ENCODE results near the gene GNPDA1.

DNA sequence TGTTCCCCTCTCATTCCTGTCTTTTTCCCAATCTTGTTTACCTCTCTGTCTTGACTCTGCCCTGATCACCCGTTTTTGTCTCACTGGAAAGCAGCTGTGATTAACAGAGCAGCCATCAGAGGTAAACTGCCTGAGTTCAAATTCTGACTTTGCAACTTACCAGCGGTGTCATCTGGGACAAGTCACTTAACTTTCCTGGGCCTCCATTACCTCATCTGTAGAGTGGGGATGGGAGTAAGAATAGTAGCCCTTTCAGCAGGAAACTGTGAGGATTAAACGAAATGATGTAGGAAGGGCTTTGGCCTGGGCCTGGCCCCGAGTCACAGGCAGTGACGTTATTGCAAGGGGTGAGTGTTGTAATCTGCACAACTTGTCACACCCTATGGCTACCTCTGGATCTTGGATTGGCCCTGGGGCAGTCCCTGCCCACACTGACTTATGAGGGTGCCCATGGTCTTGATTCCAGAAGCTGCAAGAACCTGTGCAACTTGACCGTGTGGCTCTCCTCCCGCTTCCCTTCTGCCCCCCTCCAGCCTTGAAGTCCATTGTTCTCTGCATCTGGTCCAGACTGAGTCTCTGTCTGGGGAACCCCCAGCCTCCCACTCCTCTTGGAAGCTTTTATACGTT is 54.2 kb downstream of the GNPDA1 start:
- TF ChIP-seq, protein P1, sequence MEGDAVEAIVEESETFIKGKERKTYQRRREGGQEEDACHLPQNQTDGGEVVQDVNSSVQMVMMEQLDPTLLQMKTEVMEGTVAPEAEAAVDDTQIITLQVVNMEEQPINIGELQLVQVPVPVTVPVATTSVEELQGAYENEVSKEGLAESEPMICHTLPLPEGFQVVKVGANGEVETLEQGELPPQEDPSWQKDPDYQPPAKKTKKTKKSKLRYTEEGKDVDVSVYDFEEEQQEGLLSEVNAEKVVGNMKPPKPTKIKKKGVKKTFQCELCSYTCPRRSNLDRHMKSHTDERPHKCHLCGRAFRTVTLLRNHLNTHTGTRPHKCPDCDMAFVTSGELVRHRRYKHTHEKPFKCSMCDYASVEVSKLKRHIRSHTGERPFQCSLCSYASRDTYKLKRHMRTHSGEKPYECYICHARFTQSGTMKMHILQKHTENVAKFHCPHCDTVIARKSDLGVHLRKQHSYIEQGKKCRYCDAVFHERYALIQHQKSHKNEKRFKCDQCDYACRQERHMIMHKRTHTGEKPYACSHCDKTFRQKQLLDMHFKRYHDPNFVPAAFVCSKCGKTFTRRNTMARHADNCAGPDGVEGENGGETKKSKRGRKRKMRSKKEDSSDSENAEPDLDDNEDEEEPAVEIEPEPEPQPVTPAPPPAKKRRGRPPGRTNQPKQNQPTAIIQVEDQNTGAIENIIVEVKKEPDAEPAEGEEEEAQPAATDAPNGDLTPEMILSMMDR (conservative IDR thresholded peaks at IDR 0.05; ENCODE audit: low read depth, low read length), result no peak
- TF ChIP-seq CEBPB (IDR thresholded peaks at IDR 0.05; ENCODE audit: low read depth, low read length) (0 out of 2 replicates have a peak, but pooled peaks have one; percentile 8), RAD21 (IDR thresholded peaks at IDR 0.05; ENCODE audit: low read length) (no peak), MAFK (IDR thresholded peaks at IDR 0.05; ENCODE audit: low read depth, low read length) (no peak), MXI1 (IDR thresholded peaks at IDR 0.05; ENCODE audit: borderline replicate concordance, low read depth, low read length) (no peak), POLR2A (IDR thresholded peaks at IDR 0.05; ENCODE audit: low read depth, low read length) (no peak), RCOR1 (IDR thresholded peaks at IDR 0.05; ENCODE audit: insufficient replicate concordance, low read length) (no peak), MAZ (IDR thresholded peaks at IDR 0.05; ENCODE audit: borderline replicate concordance, low read depth, low read length) (no peak), CHD1 (IDR thresholded peaks at IDR 0.05; ENCODE audit: low read depth, low read length) (no peak)
- TF ChIP-seq, protein P2, sequence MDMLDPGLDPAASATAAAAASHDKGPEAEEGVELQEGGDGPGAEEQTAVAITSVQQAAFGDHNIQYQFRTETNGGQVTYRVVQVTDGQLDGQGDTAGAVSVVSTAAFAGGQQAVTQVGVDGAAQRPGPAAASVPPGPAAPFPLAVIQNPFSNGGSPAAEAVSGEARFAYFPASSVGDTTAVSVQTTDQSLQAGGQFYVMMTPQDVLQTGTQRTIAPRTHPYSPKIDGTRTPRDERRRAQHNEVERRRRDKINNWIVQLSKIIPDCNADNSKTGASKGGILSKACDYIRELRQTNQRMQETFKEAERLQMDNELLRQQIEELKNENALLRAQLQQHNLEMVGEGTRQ (IDR thresholded peaks at IDR 0.05; ENCODE audit: low read depth, low read length), result no peak
